ENCODE results near the gene TRPC4. TPM values are rescaled to one million over a fixed set of nuclear protein-coding genes. Genes with fewer than 3 reads are reported as not detected.

Gene TRPC4
- total RNA-seq, 2 experiments from 2014 or later: not detected

- no peak overlapping the region for H3K27ac Mint-ChIP-seq
- H3K36me3 Mint-ChIP-seq (ENCODE audit: low read depth): no peaks in the 10 kb centered on the region
- H3K9me3 Mint-ChIP-seq: no peaks in the 10 kb centered on the region
- no peak overlapping the region for H3K4me3 Mint-ChIP-seq
- CTCF ChIA-PET: no interaction called here
- H3K27me3 Mint-ChIP-seq: no peaks in the 10 kb centered on the region
- no peak for DNase-seq
- no peak for ATAC-seq
- intact Hi-C loops (cut with micrococcal nuclease): no loop called here
- H3K4me1 Mint-ChIP-seq (ENCODE audit: low read depth): no peaks in the 10 kb centered on the region
- no peak for TF ChIP-seq CTCF (IDR thresholded peaks at IDR 0.05)
- POLR2A ChIA-PET: no interaction called here
These were observed 103.1 kb downstream of the TRPC4 start for GRCh38 chr13:37766502-37766901.

GRCh38 chr13:37755349-37755748, 114.2 kb downstream of the TRPC4 start:
- ChIA-PET POLR2A (no interaction called here), CTCF (no interaction called here)
- no peak overlapping the region for H3K27ac Mint-ChIP-seq
- H3K36me3 Mint-ChIP-seq (ENCODE audit: low read depth): no peaks in the 10 kb centered on the region
- H3K9me3 Mint-ChIP-seq: peaks cover 2% of the 10 kb centered on the region
- no peak overlapping the region for H3K4me3 Mint-ChIP-seq
- no peak for ATAC-seq
- no peak for DNase-seq
- TF ChIP-seq CTCF (IDR thresholded peaks at IDR 0.05): no peak
- intact Hi-C loops (cut with micrococcal nuclease): no loop called here
- no peaks in the 10 kb centered on the region for H3K4me1 Mint-ChIP-seq (ENCODE audit: low read depth)
- no peaks in the 10 kb centered on the region for H3K27me3 Mint-ChIP-seq

- CTCF ChIA-PET: no interaction called here
- H3K27ac Mint-ChIP-seq: no peak overlapping the region
- no peaks in the 10 kb centered on the region for H3K4me1 Mint-ChIP-seq (ENCODE audit: low read depth)
These were observed 115.8 kb downstream of the TRPC4 start for GRCh38 chr13:37753776-37754175.

GRCh38 chr13:37752146-37752545, 117.4 kb downstream of the TRPC4 start:
- no peaks in the 10 kb centered on the region for H3K27me3 Mint-ChIP-seq
- H3K36me3 Mint-ChIP-seq (ENCODE audit: low read depth): no peaks in the 10 kb centered on the region
- no peak overlapping the region for H3K4me3 Mint-ChIP-seq
- intact Hi-C loops (cut with micrococcal nuclease): no loop called here
- ChIA-PET CTCF (no interaction called here), POLR2A (no interaction called here)
- DNase-seq: no peak
- no peak for ATAC-seq
- no peak for TF ChIP-seq CTCF (IDR thresholded peaks at IDR 0.05)
- H3K9me3 Mint-ChIP-seq: peaks cover 2% of the 10 kb centered on the region
- no peaks in the 10 kb centered on the region for H3K4me1 Mint-ChIP-seq (ENCODE audit: low read depth)
- no peak overlapping the region for H3K27ac Mint-ChIP-seq

More at GRCh38 chr13:37753776-37754175, 115.8 kb downstream of the TRPC4 start:
- ATAC-seq: no peak
- Mint-ChIP-seq H3K9me3 (peaks cover 2% of the 10 kb centered on the region), H3K27me3 (no peaks in the 10 kb centered on the region), H3K36me3 (ENCODE audit: low read depth) (no peaks in the 10 kb centered on the region), H3K4me3 (no peak overlapping the region)
- POLR2A ChIA-PET: no interaction called here
- intact Hi-C loops (cut with micrococcal nuclease): no loop called here
- DNase-seq: no peak
- no peak for TF ChIP-seq CTCF (IDR thresholded peaks at IDR 0.05)

GRCh38 chr13:37751025-37751424, 118.5 kb downstream of the TRPC4 start:
- H3K4me1 Mint-ChIP-seq (ENCODE audit: low read depth): no peaks in the 10 kb centered on the region
- H3K36me3 Mint-ChIP-seq (ENCODE audit: low read depth): no peaks in the 10 kb centered on the region
- H3K27me3 Mint-ChIP-seq: no peaks in the 10 kb centered on the region
- ATAC-seq: no peak
- POLR2A ChIA-PET: no interaction called here
- H3K4me3 Mint-ChIP-seq: no peak overlapping the region
- H3K27ac Mint-ChIP-seq: no peak overlapping the region
- CTCF ChIA-PET: no interaction called here
- no peak for DNase-seq
- H3K9me3 Mint-ChIP-seq: peaks cover 2% of the 10 kb centered on the region
- no peak for TF ChIP-seq CTCF (IDR thresholded peaks at IDR 0.05)
- intact Hi-C loops (cut with micrococcal nuclease): no loop called here
